DMS79 (cell line): ENCODE data around the gene TUSC2.

Experiments
- DNase-seq: peaks from one replicate; lab custom pipeline; 2025; lab: John Stamatoyannopoulos, UW

The TUSC2 gene

DNA sequence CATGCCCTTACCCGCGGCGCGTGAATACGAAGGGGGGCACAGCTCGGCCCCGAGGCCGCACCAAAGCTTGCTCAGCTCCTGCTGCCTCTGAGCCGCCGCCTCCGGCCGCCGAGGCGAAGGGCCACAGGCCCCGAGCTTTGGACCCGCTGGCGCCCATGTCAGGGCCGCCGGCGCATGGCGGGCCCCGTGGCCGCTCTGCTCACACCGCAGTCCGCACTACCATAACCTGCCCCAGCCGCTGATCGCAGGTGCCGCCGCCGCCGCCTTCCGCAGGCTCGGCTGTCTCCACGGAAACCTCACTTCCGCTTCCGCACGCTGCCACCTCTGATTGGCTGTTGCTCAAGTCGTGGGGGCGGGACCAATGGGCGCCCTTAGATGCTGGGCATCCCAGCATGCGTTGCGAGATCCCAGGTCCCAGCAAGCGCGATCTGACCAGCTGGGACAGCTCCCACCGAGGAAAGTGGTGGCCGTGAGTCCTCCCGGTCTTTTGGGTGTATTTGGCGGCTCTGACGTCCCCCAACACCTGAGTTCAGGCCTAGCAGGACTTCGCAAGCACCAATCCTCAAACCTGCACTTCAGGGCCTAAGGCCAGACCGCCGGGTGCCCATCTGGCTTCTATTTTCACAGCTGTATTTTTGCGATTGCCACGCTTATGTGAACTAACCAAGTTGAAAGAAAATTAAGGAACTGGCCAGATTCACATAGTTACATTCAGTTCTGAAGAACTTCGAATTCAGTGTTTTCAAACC lies at the start of gene TUSC2:
Gene TUSC2, minus strand, starts transcription at position 281 of the 749 bp plus-strand sequence. Its CDS starts 124 bp downstream, at position 157.
- DNase-seq = peak; percentile 73

DNA sequence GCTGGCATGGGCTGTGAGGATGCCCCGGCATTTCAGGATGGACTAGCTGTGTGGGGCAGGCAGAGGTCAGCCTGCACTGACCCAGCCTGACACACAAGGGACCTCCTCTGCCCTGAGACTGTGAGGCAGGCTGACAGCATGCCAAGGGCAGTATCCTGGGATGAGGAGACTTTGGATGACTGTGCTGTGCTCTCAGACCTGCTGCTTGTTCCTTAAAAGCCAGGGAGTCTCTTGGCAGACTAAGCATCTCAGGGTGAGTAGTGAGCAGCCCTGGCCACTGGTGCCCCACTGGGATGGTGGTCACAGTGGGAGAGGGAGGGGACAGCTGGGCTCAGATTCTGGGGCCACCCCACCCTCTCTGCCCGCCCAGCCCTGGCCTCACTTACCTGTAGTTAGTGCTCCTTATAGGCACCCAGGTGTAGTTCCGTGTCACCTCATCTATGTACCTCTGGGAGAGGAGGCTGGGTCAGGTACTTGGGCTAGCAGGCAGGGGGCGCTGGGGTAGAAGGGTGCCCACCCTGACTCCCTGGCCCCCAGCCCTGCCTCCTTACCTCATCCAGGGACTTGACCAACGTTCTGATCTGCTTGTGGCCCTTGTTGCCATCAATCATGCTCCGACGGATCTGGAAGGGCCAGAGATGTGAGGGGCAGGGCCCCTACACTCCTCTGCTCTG lies 47.4 kb upstream of the TUSC2 start:
- DNase-seq = no peak

GRCh38 chr3:50374363-50375257 lies 46.6 kb upstream of the TUSC2 start:
- no peak for DNase-seq

- no peak for DNase-seq
These were observed 45.4 kb upstream of the TUSC2 start for GRCh38 chr3:50373146-50374051.

- peak; percentile 25 for DNase-seq
These were observed 44.3 kb upstream of the TUSC2 start for GRCh38 chr3:50372349-50372748.

- DNase-seq = no peak
These were observed 43.2 kb upstream of the TUSC2 start for GRCh38 chr3:50371133-50371685.

GRCh38 chr3:50370594-50370993 lies 42.6 kb upstream of the TUSC2 start:
- no peak for DNase-seq

GRCh38 chr3:50369012-50369670 lies 41.1 kb upstream of the TUSC2 start:
- no peak for DNase-seq

GRCh38 chr3:50365842-50366220 lies 37.8 kb upstream of the TUSC2 start:
- no peak for DNase-seq

DNA sequence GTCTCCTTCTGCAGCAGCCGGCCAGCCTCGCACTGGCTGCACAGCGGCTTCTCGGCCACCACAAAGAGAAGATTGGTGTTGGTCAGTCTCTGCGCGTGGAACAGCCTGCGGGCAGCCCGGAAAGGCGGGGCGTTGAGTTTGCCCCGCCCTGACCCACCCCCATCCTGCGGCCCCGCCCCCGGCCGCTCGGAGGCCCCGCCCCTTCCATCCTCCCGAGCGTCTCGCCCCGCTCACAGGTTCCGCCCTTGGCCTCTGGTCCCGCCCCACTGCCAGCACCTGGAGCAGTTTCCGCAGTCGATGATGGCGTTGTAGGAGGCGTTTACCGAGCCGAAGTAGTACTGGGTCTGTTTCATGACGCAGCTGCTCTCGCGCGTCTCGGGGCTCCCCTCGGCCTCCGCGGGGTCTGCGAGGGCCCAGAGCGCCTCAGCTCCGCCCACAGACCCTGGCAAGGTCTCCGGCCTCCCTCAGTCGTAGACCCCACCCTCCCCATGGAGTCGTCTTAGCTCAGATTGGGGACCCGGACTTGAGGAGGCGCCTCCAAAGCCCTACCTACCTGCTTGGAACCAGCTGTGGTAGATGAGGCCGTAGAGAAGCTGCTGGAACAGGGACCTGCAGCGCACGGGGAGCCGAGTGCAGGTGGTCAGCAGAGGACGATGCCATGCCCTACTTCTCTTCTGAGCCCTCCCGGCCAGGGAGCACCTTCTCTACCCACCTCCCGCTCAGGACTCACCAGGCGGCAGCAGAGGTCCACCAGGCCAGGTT lies 37.2 kb upstream of the TUSC2 start:
- DNase-seq = no peak

DNA sequence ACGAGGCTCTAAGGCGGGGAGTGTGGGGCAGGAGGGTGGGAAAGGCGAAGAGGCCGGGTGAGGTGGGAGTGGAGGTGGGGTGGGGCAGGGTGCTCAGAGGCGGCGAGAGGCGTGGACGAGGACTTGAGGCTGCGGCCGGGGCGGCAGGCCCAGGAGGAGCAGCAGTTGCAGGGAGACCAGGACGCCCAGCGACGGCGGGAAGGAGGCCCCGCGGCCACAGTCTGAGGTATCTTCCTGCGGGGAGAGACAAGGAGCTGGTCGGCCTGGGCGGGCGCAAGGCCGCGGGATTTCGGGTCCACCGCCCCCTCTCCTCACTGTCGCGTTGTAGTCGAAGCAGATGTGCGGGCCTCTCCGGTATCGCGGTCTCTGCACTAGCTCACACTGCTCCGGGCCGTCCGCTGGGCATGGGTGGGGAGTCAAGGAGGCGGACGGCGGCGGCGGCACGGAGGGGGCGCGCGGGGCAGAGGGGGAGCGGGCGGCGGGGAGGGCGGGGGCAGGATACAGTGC lies 36.6 kb upstream of the TUSC2 start:
- no peak for DNase-seq

DNA sequence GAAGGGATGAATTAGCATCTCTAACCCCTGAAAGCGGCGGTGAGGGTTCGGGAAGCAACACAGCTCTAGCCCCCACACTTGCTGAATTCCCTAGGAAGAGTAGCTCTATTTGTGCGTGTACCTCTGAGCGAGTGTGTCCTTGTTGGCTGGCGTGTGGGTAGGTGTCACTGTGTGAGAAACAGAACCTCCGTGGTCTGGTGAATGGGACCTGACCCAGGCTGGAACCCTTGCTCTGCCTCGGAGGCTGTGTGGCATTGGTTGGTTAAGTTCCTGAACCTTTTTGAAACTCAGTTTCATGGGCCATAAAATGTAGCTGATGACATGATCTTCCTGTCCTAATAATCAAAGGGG lies 31.7 kb upstream of the TUSC2 start:
- DNase-seq = no peak

- peak; percentile 90 for DNase-seq
These were observed 31.1 kb upstream of the TUSC2 start, which contains the start of gene TMEM115 for GRCh38 chr3:50358911-50359759. TMEM115 (minus strand) TSS chr3:50359521; CDS start chr3:50359063, 458 bp downstream.

- DNase-seq = no peak
These were observed 30.4 kb upstream of the TUSC2 start for GRCh38 chr3:50358355-50358910.

- DNase-seq = no peak
These were observed 29.5 kb upstream of the TUSC2 start for GRCh38 chr3:50357481-50357880.

- no peak for DNase-seq
These were observed 28.5 kb upstream of the TUSC2 start for GRCh38 chr3:50356553-50356952.

DNA sequence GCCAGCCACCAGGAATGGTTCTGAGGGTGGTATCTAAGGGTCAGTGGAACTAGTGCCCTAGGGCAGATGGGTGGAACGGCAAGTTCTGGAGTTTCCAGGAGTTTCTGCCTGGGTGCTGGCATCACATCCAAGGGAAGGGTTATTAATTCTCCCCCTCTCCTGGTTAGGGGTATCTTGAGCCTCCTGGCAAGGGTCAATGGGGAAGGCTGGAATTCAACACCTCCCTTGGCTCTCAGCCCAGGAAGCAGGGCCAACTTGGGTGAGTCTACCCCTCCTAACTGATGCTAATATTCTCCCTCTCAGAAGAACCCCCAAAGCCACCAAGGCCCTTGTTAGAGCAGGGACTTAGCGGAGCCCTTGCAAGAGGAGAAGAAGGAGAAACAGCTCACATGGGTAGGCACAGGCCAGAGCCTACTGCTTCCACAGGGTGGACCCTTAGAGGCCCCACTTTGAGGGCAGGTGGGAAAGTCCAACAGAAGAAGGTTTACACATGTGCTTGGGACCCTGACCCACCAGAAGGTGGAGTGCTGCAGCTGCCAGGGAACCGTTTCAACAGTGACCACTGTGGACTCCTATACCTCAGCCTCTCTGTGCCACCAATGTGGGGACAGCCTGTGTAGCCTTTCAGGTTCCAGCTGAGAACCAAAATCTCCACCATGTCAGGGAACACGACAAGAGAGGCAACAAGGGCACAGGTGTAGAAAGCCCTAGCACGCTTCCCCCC lies 28.0 kb upstream of the TUSC2 start:
- no peak for DNase-seq

DNA sequence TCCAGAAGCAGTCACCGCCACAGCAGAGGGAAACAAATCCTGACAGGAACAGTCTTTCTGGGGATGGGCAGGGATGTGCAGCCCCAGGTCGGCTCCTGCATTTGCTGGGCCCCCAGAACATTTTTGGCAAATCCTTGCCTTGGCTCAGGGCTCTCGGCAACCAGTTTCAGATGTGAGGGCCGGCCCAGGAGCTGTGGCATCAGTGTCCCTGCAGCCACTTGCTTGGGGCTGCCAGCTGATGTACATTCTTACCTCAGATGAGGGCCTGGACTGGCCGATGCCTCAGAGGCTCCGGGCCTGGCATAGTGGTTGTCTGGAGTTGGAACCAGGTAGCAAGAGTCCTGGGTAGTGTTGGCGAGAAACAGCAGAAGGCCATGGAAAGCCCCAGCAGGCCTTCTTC lies 26.8 kb upstream of the TUSC2 start:
- no peak for DNase-seq
